AG10803 (cell line): ENCODE results near the gene FAIM2.

Experiments
- DNase-seq: peaks from one replicate; pipeline ENCODE4 v3.0.0; 2010; ENCODE audit warnings: low read depth
- H3K4me3 ChIP-seq: 2 replicates; pipeline ENCODE4 v1.5.1; 2011; ENCODE audit warnings: mild to moderate bottlenecking, low read length, control low read depth
- CTCF ChIP-seq: conservative IDR thresholded peaks from 2 replicates; pipeline ENCODE4 v1.5.1; 2011; ENCODE audit warnings: mild to moderate bottlenecking, low read length, control low read depth, inconsistent platforms

The FAIM2 gene

GRCh38 chr12:49889361-49890095 lies 14.2 kb downstream of the FAIM2 start:
- no peak for DNase-seq
- TF ChIP-seq CTCF, result no peak
- no peak overlapping the region for H3K4me3 ChIP-seq

- H3K4me3 ChIP-seq, result no peak overlapping the region
- TF ChIP-seq CTCF, result no peak
- no peak for DNase-seq
Measured at GRCh38 chr12:49888461-49889151, 15.1 kb downstream of the FAIM2 start.

- no peak for DNase-seq
- TF ChIP-seq CTCF, result no peak
- no peak overlapping the region for H3K4me3 ChIP-seq
Measured at GRCh38 chr12:49887536-49888401, 15.9 kb downstream of the FAIM2 start.

- no peak for TF ChIP-seq CTCF
- DNase-seq, result no peak
- no peak overlapping the region for H3K4me3 ChIP-seq
Measured at GRCh38 chr12:49887091-49887490, 16.6 kb downstream of the FAIM2 start.

GRCh38 chr12:49885663-49886461 lies 17.8 kb downstream of the FAIM2 start:
- TF ChIP-seq CTCF, result no peak
- H3K4me3 ChIP-seq, result no peak overlapping the region
- DNase-seq, result no peak

GRCh38 chr12:49885118-49885517 lies 18.6 kb downstream of the FAIM2 start:
- H3K4me3 ChIP-seq, result no peak overlapping the region
- DNase-seq, result no peak
- no peak for TF ChIP-seq CTCF
